DMS153 (cell line): ENCODE data around the gene TPRG1L.

Experiments
- DNase-seq: peaks from one replicate; lab custom pipeline; 2025; lab: John Stamatoyannopoulos, UW

TPRG1L gene

DNA sequence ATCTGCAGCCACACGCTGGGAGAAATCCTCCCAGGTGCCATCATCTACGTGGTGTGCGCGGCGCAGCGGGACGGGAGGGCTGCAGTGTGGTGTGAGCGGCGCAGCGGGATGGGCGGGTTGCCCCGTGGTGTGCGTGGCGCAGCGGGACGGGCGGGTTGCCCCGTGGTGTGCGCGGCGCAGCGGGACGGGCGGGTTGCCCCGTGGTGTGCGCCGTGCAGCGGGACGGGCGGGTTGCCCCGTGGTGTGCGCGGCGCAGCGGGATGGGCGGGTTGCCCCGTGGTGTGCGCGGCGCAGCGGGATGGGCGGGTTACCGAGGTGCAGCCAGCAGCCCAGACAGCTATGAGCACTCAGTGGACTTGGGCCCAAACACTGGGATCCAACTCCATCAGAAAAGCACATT is 20.4 kb downstream of the TPRG1L start:
- no peak for DNase-seq

DNA sequence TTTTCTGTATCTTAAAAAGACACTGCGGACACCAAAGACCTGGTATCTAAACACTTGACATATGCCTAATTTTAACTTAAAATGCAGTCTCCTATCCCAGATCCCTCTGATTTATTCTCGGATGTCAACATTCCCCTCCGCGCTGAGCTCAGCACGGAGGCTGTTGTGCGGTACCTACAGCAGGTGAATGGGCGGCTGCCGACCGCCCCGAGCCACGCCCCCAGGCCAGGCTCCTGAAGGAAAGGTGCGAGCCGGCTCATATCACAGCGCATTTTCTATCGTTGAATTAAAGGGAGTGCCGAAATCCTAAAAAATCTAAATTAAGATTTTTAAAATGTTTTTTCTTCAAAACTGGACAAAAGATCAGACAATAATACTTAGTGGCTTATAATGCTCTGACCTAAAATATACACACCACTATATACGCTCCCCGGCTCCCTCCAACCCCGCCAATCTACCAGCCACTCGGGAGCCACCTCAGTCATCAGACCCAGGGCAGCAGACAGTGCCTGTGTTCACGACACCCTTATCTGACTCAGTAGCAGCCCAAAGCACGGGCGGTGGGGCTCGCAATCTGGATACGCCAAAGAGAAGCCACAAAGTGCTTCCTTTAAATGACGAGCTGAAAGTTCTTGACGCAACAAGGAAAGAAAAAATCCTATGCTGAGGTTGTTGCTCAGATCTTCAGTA is 21.0 kb downstream of the TPRG1L start:
- DNase-seq = no peak

DNA sequence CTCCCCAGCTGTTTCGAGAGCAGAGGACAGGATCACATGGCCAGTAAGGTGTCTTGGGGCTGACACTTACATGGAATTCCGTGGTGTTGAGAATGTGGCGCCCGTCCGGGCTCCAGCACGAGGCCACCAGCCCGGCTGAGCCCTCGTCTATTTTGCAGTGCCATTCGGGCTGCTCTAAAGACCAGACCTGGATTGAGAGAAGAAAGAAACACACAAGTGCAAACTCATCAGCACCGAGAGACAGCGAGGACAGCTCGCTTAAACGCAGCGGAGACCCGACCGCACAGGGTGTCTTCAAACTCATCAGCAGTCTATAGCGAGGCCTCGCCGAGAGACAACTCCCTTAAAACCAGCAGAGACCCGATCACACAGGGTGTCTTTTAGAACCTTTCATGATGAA is 21.8 kb downstream of the TPRG1L start:
- DNase-seq = no peak

DNA sequence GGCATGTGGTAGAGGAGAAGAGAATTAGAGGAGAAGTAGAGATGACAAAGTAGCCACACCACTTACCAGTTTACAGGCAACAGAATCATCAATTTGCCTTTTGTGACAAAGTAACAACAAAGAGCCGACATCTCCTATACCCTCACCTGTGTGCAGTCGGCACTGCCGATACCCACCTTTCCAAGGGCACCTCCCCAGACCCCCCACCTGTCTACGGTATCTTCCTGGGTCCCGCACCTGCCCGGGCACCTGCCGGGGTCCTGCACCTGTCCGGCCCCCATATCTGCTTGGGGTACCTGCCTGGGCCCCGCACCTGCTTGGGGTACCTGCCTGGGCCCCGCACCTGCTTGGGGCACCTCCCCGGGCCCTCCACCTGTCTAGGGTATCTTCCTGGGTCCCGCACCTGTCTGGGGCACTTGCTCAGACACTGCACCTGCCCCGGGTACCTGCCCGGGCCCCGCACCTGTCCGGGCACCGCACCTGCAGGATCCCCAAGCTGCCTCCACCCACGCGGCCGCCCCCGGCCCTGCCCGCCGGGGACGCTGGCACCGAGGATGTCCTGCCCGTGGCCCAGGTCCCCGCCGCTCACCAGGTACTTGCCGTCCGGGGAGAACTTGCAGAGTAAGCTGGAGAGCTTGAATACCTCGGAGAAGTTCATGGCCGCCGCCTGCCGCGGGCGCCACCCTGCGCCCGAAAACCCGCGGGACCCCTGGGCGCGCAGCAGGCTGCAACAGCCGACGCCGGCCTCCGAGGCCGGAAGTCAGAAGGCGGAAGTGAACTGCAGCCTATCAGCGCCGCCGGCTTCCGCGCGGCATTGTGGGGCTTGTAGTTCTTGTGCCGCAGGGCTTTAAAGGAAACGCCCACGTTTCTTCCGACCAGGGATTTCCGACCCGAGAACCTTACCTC is 24.8 kb downstream of the TPRG1L start, which contains the start of gene WRAP73:
TSS of gene WRAP73 (minus strand) at position 762 of the 906 bp plus-strand sequence. CDS start at position 658, 104 bp downstream.
- DNase-seq = peak; percentile 64

DNA sequence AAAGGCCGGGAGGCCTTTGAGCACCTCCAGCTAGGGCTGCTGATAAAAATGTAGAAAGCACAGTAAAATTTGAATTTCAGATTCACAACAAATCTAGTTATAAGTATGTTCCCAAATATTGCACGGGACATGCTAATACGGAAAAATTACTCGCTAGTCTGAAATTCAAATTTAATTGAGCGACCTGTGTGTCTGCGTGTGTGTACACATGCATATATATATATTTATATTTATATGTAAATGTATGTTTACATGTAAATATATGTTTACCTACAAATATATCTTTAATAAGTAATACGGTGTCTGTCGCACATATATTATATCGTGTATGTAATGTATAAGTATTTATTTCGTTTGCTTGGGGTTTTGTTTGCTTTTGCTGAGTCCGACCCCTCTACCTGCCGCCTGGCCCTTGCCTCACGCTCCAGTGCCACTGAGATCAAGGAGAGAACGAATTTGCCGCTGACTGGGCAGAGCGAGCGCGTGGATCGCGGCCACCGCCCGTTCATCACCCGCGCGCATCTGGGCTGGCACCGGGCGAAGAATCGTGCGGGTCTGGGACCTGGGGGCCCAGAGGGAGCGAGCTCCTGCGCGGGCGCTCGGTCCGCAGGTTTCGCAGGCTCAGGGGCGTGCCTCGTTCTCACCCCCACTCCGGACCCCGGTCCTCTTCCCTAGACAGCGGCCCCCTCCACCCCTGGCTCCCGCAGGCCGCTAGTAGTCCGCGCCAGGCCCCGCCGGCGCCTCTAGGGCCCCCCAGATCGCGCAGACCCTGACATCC is 25.6 kb downstream of the TPRG1L start:
- DNase-seq = no peak

DNA sequence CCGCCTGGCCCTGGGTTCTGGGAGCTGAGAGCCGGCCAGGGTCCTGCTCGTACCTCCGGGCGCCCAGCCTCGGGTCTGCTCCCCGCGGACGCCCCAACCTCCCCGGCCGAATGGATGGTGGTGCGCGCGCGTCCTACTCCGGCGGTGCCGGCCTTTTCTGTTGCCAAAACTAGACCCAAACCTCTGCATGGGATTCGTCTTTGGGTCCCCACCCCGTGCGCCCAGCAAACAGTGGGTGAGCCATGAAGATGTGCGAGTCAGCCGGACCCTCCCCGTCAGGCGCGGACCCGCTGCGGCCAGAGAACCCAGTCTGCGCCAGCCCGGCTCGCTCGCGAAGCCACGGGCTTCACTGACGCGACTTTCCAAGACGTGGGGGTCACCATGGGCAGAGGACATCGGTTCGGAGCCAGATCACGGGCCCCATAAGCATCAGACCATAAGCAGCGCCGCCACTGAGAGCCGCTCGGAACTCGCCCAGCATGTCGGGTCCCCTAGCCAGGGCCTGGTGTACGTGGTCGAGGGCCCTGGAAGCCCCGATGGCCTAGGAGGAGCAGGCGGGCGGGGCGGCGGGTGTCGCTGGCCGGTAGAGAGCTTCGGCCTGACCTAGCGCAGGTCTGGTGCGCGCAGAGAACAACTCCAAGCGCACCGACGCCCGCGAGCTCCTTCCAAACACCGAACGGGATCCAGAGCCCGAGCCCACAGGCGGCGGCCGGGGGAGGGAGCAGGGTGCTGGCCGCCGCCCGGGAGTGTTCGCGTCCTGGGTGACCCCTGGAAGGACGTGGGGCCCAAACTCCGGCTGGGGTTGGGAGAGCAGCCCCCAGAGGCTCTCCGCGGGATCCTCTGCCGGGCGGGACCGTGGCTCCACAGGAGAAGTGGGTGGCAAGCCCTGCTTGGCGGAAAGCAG is 26.5 kb downstream of the TPRG1L start:
- no peak for DNase-seq

DNA sequence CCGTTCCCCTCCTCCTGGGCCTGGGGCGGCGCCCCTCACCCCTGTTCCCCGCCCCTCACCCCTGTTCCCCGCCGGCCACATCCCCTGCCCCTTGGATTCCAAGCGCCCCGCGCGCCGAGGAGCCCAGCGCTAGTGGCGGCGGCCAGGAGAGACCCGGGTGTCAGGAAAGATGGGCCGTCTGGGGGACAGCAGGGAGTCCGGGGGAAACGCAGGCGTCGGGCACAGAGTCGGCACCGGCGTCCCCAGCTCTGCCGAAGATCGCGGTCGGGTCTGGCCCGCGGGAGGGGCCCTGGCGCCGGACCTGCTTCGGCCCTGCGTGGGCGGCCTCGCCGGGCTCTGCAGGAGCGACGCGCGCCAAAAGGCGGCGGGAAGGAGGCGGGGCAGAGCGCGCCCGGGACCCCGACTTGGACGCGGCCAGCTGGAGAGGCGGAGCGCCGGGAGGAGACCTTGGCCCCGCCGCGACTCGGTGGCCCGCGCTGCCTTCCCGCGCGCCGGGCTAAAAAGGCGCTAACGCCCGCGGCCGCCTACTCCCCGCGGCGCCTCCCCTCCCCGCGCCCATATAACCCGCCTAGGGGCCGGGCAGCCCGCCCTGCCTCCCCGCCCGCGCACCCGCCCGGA is 27.2 kb downstream of the TPRG1L start, which contains the start of gene TP73:
TSS of gene TP73 (plus strand) at position 587 of the 618 bp plus-strand sequence. CDS start 29,850 bp downstream, outside the sequence.
- no peak for DNase-seq

DNA sequence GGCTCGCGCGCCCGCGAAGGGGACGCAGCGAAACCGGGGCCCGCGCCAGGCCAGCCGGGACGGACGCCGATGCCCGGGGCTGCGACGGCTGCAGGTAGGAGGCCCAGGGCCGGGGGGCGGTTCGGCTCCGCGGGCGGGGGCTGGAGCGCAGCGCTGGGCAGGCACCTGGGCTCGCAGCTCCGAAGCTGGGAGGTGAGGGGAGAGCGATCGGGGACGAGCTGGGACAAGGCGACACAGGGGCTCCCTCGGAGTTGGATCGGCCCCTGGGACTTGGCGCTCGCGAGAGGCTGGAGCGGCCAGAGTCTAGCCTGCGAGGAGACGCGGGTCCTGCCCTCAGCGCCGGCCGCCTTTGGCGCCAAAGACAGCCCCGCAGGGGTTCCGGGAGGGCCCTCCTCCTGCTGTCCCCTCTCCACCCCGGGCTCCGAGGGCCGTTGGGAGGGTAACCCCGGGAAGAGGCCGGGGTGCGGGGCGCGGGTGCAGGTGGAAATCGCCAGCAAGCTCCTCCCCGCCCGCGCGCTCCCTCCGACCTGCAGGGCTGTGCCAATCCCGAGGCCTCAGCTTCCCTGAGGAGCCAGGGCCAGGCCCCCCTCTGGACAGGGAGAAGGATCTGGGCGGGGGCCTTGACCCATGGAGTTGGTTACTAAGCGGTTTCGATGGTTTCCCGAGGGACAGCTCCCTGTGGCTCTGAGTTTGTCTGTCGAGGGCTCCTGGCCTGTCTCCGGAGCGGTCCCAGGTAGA is 27.9 kb downstream of the TPRG1L start:
- DNase-seq = no peak

DNA sequence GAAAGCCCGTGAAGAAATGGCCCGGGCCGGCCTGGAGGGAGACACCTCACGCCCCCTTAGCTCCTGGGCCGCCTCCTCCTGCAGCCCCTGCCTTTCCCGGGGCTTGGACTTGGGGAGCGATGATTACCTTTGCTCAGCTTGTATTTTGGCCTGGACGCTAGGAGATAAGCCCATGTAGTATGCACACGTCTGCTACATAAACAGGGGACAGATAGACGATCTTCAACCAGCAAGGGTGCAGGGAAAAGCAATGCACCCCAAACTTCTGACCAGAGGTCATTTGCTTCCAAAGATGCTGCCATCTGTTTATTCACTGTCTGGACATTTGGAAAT is 28.4 kb downstream of the TPRG1L start:
- DNase-seq = no peak

DNA sequence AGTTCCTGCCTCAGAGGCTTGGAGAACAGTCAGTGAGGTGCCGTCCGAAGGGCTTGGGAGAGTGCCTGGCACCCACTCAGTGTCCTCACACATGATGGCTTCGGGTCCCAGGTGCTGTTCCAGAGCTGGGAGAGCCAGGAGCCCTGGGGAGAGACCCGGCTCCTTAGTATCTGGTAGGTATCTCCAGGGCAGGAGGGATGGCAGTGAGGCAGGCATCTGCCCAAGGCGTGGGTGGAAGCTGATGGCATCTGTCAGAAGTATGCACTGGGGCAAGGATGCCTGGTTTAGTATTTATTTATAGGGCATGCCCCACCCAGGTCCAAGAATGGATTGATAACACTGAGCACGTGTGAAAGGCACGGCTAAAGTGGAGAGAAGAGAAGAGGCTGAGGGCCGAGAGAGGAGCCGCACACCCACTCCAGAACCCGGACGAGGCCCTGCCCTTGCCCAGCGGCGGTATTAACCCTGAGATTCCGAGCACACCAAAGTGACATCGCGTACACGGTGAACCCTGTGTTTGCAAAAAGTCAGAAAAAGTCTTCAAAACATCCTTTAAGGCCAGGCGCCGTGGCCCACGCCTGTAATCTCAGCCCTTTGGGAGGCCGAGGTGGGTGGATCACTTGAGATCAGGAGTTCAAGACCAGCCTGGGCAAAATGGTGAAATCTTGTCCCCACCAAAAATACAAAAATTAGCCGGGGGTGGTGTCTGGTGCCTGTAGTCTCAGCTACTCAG is 29.9 kb downstream of the TPRG1L start:
- no peak for DNase-seq

DNA sequence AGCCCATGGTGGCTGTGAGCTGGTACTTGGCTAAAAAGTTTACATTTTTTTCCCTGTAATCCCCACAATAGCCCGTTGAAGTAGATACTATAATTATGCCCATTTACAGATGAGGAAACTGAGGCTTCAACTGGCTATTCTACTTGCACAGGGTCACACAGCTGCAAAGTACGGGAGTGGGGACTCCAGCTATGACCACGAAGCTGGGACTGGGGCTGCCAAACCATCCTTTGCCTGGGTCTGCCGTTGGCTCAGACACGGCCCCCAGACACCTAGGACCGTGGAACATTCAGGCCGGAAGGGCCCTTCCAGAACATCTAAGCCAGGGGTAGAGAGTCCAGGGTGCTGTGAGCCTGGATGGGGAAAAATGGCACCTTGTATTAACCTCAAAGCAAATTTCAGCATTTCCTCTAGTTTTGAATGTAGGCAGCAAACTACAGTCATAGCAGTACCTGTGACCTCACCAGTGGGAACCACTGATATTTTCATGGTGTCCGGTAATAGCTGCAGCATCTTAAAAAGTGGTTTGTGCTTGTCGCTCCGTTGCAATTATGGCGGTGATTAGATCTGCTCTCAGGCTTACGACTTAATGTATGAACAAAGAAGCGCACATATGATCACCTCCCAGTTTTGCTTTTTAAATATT is 31.8 kb downstream of the TPRG1L start:
- DNase-seq = no peak

DNA sequence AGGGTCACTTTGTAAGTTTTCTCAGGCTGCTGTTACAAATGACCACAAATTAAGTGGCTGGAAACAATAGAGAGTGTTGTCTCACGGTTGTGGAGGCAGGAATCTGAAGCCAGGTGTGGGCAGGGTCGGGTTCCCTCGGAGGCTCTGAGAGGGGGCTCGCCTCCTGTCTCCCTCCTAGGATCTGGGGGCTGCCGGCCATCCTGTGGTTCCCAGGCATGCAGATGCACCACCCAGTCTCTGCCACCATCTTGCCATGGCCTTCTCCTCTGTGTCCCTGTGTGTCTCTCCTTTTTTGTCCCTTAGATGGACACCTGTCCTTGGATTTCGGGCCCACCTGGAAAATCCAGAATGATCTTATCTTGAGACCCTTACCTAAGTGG is 32.3 kb downstream of the TPRG1L start:
- DNase-seq = no peak

DNA sequence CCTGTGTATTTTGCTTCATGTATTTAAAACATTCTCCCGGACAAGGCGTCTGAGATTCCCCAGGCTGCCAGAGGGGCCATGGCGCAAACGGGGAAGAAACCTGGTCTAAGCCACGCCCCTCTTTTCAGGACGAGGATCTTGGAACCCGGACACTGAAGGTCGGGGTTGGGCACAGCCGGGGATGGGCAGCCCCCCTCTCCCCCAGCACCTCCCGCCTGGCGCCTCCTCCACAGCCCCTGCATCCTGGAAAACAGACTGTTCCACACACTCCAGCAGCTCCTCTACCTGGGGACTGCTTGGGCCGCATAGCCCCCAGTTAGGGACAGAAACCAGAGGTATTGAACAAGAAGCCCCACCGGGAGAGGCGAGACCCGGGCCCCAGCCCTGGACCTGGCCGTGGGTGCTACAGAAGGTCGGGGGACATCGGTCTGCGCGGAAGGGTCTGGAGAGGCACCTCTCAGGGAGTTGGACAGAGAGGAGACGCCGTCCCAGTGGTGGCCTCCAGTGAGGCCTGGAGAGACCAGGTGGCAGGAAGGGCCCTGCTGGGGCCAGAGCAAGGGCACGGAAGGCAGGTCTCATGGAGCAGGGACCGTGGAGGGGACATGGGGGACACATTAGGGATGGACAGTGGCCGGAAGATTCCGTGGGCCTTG is 32.9 kb downstream of the TPRG1L start:
- DNase-seq = no peak

DNA sequence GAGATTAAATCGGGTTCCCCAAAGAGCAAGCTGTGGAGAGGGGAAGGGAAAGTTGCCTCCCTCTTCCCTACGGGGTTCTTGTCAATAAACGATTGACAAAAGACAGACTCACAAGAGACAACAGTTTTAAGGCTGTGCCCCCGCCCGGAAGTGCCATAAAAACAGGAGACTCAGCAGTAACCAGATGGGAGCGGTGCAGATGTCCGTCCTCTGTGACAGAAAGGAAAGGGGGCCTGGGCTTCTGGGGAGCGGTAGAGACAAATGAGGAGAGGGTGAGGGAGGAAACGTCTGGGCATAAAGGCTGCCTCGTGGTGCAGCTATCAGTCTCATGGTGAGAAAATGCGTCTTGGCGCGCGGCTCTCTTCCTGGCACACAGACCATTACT is 33.4 kb downstream of the TPRG1L start:
- no peak for DNase-seq

DNA sequence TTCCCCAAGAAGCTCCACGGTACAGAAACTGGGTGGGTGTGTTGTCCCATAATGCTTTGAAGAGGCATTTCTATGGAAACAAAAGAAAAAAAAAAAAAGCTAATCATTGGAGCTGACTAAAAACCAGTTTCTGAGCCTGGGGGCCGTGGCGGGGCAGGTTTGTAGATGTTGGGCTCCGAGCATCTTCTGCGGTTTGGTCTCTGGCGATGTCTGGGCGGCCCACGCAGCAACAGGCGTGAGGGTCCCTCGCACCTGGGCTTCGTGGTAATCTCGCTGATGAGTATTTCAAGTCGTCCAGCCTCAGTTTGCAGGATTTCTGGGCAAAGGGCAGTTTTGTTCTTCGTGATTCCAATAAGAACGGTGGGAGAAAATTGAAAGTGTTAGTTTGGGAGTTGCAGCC is 34.3 kb downstream of the TPRG1L start:
- DNase-seq = no peak

DNA sequence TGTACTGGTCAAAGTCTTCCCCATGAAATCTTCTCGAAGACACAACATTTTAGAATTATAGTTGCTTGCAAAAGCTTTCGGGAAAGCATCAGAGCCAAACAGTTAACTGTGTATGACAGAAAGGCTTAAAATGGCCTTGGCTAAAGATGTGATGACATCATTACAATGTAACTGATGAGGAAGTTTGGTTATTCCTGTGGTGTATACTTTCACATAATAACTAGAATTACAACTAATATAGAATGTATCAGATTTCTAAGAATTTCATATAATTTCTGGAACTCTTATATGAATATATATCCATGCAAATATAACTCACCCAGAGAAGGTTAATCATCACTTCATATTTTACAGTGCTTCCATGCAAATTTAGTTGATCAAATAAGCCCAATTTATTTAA is 35.9 kb downstream of the TPRG1L start:
- DNase-seq = no peak

DNA sequence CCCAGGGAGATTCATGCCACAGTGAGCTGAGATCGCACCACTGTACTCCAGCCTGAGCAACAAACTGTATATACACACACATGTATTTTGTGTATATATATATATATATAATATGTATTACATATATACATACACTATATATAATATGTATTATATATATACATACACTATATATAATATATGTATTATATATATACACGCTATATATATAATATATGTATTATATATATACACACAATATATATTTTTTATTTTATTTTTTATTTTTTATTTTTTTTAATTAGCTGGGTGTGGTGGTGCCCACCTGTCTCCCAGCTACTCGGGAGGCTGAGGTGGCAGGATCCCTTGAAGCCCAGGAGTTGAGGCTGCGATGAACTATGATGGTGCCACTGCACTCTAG is 36.8 kb downstream of the TPRG1L start:
- no peak for DNase-seq

DNA sequence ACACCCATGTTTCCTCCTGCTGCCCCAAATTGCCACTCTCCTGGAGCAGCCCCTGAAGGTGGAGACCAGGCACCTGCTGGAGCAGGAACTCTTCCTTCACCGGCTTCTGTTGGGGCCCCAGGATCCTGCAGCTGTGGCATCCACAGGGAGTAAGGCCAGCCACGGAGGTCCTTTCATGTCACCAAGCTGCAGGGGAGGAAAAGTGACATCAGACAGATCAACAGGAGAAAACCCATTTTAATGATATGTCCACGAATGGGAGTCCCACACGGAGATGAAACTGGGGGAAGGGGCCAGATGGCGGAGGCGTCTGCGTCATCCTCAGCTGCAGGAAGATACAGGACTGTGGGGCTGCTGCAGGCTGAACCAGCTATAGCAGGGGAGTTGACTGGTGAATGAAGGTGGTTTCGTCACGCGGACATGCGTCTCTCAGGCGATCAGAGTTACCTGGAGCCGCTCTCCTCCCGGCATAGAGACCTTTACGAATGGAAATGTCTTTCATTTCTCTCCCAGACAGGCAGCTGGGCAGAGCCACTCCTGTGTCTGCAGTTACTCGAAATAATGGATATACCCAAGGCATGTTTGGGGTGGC is 37.4 kb downstream of the TPRG1L start:
- no peak for DNase-seq
